ENCODE results near the gene COMMD1.
"Not testable (repeated sequence)": the region's sequence is repeated elsewhere in the genome, so short reads cannot be mapped to it uniquely, and the experiment has no call there.

Gene COMMD1

DNA sequence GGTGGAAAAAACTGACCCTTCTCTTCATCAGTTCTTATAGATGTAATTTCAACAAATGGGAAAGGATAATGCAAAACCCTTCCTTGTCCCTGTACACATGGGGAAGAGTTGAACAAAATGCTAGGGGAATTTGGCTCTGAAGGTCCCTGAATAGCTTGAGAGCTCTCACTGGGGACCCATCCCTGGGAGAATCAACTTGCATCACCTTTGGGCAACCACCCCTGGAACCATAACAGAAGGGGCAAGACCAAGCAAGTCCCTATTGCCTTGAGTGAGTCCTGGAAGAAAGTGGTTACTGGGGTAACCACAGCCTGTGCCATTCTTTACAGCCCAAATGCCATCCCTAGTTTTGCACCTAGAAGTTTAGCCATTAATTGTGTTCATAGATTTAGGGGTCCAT is 238.2 kb downstream of the COMMD1 start:
- no peak for DNase-seq

DNA sequence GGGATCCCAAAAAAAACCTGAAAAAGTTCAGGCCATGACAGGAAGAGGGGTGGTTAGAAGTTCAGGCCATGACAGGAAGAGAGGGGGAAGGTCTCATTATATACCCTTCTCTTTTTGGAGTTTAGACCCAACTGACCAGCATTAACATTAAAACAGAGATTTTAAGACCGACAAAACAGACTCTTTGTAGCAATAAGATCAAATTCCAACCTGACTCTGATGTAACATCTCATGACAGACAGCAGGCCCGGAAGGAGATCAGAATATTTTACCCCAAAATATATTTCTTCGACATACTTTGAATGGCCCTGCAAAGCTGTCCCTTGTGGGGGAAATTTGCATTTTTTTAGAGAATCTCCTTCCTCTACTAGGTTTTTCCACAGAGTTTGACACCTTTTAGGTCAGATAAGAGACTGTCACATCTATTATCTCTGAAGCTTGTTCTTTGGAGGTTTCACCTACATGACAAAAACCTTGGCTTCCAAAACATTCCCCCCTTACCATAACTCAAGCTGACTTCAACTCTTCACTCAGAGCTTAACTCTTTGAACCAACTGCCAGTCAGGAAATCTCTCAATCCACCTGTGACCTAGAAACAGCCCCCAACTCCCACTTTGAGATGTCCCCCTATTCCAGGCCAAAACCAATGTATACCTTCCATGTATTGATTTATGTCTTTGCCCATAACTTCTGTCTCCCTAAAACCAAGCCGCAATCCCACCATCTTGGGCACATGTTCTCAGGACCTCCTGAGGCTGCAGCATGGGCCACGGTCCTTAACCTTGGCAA is 239.4 kb downstream of the COMMD1 start:
- DNase-seq = no peak

DNA sequence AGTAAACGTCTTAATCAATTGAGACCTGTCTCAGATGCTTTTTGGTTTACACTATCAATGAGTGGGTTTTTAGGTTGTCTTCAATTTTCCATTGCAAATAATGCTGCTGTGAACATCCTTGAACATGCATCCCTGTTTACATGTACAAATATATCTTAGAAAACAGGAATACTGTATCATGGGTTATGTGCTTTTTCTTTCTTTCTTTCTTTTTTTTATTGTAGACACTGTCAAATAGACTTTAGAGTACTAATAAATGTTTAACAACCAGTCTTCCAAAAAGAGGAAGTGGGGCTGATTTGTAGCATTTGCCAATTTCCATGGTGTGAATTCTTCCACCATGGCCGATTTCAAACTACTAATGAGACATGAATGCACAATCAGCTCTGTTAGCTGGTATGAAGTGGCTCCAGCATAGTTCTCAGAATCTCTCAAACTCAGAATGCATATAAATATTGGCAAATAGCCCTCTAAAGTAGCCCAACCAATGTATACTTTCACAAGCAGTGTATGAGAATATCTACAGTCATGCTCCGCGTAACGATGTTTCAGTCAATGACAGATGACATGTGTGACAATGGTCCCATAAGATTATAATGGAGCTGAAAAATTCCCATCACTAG is 240.1 kb downstream of the COMMD1 start:
- no peak for DNase-seq

DNA sequence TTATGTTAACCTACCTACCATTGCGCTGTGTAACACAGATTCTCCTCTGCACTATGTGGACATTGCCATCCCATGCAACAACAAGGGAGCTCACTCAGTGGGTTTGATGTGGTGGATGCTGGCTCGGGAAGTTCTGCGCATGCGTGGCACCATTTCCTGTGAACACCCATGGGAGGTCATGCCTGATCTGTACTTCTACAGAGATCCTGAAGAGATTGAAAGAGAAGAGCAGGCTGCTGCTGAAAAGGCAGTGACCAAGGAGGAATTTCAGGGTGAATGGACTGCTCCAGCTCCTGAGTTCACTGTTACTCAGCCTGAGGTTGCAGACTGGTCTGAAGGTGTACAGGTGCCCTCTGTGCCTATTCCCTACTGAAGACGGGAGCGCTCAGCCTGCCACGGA is 241.3 kb downstream of the COMMD1 start:
- peak; percentile 43 to 49 for DNase-seq

DNA sequence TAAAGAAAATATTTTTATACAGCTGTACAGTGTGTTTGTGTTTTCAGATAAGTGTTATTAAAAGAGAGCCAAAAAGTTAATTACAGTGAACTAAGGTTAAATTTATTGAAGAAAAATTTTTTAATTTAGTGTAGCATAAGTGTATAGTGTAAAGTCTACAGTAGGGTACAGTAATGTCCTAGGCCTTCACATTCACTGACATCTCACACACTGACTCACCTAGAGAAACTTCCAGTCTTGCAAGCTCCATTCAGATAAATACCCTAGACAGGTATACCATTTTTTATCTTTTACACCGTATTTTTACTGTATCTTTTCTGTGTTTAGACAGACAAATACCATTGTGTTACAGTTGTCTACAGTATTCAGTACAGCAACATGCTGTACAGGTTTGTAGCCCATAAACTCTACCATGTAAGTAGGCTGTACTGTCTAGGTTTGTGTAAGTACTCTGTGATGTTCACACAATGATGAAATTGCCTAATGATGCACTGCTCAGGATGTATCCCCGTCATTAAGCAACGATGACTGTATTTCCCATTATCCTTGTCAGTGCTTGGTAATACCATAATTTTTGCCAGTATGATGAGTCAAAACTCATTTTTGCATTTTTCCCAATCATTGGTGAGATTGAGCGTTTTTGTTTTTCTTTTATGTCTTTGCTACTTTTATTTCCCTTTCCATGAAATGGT is 242.3 kb downstream of the COMMD1 start:
- DNase-seq = no peak

DNA sequence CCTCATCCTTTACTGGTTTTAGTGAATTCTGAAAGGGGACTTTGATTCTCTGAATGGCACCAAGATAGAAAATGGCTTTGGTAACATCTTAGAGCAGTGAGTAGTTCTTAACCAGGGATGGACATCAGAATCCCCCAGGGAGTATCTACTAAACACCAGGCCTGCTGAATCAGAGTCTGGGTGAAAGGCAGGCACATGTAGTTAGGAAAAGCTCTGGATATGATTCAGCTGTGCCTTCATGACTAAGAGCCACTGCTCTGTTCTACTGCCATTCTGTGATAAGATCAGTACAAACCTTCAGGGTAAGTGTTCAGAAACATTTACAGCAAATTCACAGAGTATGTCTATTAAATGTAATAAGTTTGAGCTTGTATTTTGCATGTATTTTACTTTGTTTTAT is 244.2 kb downstream of the COMMD1 start:
- no peak for DNase-seq

DNA sequence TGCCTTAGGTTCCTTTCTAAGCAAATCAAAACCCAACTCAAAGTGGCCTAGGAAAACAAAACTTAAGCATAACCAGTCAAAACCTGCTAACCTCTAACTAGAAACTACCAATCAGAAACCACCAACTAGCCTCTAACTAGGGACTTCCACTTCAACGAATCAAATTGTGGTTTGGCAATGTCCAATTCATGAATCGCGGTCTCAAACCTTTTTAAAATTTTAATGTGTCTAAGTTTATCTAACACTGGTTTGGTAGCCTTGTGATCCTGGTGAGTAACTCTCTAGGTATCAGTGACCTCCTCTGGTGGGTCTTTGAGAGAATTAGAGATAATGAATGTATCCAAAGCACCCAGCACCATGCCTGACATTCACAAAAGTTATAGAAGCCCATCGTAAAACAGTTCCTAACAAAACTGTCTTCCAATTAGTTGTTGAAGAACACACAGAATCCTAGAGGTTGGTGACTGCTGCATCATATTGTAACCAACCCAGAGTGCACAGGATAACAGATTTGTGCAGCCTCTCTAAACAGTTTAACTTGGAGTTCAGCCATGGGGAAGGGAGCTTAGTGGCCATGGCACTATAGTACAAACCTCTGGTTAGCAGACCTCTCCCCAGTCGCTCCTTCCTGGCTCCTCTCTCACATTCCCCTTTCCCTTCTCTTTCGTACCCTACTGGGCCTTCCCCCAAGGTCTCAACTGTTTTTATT is 245.3 kb downstream of the COMMD1 start:
- DNase-seq = no peak

DNA sequence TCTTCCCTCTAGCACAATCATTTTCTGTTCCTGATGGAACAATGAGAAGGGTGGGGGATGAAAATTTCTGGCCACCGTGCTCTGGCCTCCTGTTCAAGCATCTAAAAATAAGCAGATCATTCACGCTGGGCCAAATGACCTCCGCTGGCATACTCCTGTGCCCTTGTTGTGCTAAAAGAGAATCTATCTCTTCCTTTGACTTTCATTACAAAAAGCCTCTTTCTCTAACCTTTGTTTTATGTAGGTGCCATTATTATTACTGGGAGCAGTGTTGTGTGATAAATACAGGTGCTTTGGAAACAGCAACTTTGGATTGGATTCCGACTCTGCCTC is 245.8 kb downstream of the COMMD1 start:
- DNase-seq = no peak

DNA sequence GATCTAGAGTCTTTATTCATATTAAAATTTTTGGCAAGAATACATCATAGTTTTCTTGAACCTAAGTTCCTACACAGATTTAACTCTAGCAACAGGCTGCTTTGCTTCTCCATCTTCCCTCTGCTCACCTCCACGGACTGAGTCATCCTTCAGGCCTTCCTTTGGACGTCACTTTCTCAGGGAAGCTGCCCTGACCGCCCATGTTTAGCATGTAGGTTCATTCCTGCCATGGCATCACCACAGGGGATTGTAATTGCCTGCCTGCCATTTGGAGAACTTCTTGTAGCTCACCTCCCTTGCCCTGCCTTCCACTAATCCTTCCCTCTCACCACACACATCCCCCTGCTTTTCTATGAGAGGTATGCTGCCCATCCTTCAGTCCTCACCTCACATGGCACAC is 246.5 kb downstream of the COMMD1 start:
- no peak for DNase-seq

DNA sequence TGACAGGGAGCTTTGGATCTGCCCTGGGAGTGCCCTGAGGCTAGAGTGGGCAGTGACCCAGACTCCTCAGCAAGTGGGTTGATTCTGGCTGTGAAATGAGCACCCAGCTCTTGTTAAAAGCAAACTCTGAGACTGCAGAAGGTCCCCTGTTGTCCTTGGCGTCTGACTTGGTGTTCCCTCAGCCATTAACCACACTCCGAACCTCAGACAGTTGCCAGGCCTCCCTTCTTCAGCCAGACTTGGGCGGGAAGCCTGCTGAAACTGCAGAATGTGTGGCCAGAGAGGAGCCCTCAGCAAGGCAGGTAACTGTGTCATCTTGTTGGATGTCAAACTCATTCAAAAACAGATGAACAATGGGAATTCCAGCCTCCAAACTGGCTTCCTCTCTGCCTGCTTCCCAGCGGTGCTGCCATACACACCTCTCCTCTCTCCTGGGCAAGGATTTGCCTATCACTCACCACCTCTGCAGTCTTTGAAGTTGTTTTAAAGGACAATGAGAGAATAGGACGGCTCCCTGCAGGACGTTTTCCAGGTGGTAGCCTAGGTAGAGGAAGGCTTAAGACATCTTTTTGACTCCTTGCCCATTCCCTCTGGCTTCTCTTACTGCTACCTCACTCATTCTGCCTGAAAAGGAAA is 251.5 kb downstream of the COMMD1 start:
- DNase-seq = no peak

DNA sequence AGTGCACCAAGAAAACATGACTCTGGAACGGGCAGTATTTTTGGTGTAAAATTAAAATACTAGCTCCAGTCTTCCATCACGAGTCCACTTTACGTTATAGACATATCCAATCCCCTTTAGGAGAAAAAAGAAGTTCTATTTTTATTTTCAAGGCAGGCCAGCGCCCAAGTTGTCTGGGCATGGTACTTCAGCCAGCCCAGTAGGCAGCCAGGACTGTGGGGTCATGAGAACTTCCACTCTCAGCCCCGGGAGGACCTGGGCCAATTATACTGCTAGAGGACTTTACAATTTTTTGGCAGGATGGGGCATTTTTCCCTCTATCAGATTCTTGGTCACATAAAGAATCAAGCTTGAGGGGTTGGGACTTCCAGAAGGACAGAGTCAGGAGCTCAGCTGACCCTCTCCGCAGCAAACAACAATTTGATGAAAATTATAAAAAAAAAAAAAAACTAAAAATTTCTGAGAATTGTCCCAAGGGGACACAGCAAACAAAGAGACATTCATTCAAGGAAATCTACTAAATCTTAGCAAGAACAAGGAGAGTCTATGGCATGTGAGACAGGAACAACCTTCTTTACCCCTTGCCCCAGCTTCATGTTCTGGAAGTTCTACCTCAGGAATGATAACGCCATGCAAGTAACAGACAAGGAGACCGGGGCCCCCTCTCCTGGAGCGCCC is 253.1 kb downstream of the COMMD1 start:
- DNase-seq = no peak

DNA sequence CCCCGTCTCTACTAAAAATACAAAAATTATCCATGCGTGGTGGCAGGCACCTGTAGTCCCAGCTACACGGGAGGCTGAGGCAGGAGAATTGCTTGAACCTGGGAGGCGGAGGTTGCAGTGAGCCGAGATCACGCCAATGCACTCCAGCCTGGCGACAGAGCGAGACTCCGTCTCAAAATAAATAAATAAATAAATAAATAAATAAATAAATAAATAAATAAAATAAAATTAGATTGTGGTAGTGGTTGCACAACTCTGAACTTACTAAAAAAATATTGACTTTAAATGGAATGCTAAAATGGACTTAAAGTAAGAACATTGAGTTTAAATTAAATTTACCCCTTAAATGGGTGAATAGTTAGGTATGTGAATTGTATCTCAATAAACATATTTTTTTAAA is 255.2 kb downstream of the COMMD1 start:
- DNase-seq = not testable (repeated sequence)

DNA sequence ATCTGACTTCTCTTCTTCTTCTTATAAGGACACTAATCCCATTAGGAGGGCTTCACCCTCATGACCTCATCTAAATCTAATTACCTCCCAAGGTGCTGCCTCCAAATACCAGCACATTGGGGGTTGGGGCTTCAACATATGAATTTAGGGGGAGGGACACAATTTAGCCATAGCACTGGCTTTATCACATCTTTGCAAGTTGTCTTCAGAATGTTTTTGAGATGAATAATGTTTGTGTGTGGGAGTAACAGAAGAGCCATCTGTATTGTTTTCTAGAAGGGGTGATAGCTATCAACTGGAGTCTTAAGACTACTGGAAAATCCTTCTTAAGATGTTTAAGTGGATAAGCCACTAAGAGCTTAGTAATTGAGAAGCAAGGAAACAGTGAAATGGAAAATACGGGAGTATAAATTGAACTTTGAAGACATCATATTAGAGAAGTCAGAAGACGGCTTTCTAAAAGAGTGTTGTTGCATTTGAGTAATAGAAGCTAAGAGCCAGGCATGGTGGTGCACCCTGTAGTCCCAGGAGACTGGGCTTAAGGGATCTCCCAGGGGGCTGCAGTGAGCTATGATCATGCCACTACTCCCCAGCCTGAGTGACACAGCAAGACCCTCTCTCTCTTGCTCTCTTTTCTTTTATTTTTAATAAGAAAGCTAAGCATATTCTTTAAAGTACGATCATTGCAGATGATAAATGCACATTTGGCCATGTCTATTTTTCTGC is 257.8 kb downstream of the COMMD1 start:
- no peak for DNase-seq

DNA sequence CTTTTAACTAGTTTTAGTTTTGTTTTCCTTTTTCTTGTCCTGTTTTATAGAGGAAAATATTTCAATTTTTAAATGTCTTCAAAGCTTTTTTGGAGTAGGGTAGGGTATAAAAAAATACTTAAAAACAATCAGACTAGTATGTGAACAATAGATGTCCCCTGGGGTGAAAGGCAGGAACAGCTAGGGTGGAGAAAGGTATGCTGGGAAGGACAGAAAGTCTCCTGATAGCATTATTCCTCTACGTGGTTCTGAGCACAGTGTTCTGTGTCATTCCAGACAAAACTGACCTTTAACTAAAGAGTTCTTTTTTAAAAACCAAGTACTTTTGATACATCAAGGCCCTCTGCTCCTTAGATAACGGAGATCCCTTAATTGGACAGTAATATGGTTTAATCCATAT is 258.4 kb downstream of the COMMD1 start:
- DNase-seq = no peak

DNA sequence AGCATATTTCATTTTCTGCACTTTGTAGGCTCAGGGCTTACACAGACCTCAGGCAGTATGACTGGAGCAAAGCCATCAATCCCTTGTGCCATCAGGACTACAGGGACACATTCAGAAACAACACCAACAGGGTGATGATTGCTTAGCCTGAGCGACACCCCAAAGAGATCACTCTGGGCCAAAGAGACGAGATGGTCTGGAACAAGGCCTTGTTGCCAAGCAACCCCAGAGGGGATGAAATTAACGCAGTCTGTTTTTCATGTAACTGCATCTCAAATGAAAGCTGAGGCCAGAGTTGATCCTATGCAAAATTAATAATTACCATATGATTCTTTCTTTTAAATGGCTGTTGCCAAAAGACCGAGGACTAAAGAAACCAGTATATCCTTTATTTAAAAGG is 270.3 kb downstream of the COMMD1 start:
- no peak for DNase-seq

DNA sequence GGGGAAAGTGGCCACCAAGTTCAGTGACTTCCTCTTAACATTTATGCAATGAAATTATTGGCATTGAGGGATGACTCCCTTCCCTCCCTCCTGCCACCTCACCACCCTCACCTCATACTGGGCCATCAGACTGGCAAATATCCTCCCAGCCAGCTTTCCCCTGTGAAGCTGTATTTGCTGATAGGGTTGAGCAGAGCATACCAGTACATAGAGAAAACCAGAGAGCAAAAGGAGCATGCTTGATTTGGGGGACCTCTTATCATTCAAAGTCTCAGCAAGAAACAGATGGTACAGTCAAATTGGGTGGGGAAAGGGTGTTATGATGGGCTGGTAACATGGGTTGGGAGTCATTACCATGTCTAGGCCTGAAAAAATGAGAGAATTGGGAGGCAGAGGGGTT is 271.3 kb downstream of the COMMD1 start:
- DNase-seq = no peak

DNA sequence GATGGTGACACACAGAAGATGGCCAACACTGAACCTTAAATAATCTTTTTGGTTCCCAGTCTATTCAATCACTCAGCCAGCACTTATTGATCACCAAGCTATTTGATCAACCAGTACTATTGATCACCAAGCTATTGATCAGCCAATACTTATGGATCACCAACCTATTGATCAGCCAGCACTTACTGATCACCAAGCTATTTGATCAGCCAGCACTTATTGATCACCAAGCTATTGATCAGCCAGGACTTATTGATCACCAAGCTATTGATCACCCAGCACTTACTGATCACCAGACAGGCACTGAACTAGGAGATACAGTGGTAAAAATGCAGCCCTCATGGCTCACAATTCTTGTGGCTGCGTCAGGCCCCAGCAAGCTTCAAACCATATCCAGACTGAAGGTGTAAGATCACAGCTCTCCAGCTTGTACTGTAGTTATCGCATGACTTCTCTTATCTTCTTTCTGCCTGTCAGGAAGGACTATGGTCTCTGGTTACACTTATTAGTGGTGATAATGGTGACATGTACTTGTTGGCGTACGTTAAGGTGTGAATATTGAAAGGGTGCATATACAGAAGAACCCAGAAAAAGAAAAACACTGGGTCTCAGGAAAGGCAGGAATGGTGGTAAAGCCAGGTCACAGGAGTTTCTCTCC is 272.0 kb downstream of the COMMD1 start:
- DNase-seq = no peak

DNA sequence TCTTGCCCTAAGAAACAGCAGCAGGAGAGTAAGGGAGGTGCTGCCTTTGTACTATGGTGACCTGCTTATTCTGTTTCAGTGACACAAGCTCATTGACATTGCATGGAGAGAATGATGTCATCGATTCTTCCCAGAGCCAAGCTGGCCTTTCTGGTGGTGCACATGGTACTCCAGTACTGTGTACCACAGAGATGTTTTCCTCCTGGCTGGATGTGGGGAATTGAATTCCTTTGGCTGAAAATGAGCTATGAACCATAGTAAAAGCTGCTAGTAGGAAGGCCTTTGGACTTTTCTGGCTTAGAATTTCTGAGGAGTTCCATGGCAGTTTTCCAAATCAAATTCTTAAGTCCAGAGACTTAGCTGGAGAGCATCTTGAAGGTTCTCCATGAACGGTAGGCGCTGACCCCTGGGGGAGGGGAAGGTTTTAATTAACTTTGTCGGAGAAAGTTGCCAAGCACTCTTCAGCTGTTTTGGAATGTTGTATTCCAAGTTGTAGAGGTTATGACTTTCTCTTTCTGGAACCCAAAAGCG is 273.3 kb downstream of the COMMD1 start:
- DNase-seq = no peak

DNA sequence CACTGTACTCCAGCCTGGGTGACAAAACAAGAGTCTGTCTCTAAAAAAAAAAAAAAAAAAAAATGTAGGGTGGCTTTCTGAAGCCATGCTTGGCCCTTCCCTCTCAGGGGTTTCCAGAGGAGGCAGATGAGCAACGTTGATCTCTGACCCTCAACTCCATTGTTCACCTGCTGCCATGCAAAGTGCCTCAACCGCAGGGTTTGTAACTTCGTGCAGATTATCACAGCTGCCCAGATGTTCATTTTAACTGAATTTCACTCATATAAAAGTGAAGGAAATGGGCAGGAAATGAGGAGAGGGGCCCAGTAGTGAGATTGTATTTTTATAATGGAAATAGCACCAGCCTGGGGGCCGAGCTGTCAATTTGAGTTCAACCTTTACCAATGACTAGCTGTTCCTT is 275.5 kb downstream of the COMMD1 start:
- no peak for DNase-seq

DNA sequence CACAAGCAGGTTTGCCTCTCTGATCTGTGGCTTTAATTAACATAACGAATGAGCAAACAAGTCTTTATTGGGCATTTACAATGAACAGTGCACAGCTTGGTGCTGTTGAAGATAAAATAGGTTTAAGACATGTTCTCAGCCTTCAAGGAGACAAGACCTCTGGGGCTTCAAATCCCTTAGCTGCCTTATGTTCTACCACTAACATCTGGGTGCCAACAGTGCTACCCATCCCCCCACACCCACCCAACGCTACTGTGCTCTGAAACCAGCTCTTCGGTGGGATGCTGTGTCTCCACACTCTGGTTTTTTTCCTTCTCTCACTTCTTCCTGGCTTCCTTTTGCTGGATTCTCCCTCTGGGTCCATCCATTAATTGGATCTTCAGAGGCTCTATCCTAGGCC is 276.4 kb downstream of the COMMD1 start:
- DNase-seq = no peak

Measured in CD4-positive, alpha-beta T cell treated with Interferon alpha-2 for 1 hour (primary cell).